Measurements from ENCODE around the gene BCAN. TPM values are rescaled to one million over a fixed set of nuclear protein-coding genes. Genes with fewer than 3 reads are reported as not detected.

The BCAN gene
- total and polyA plus RNA-seq, 2 experiments from 2014 or later: 2.3 to 5.5 TPM

DNA sequence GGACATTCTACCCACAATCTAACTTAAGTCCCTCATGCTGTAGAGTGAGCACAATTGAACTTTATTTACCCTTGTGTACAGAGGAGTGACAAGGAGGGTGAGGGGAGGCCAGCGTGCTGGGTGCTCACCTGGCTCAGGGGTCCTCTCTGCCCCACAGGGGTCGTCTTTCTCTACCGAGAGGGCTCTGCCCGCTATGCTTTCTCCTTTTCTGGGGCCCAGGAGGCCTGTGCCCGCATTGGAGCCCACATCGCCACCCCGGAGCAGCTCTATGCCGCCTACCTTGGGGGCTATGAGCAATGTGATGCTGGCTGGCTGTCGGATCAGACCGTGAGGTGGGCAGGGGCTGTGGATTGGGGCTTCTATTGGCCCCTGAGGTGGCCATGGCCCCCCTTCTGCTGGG, 5.4 kb downstream of the BCAN start:
- Histone ChIP-seq H3K4me1 (ENCODE audit: insufficient read depth) (peaks cover 6% of the 10 kb centered on the region; the same call in 1 of the 2 replicates), H3K27ac (ENCODE audit: low read depth) (no peak overlapping the region), H2AFZ (no peak overlapping the region), H3F3A (replicated peaks; ENCODE audit: low read depth) (peaks cover 10% of the 10 kb centered on the region; the same call in 1 of the 2 replicates), H3K4me3 (no peak overlapping the region), H4K20me1 (replicated peaks; ENCODE audit: insufficient read depth) (peaks cover 3% of the 10 kb centered on the region; the same call in 1 of the 2 replicates), H3K4me2 (peak overlapping the region; percentile 75; the same call in 1 of the 2 replicates), H3K36me3 (ENCODE audit: insufficient read depth) (no peaks in the 10 kb centered on the region), H3K79me2 (replicated peaks; ENCODE audit: insufficient read depth) (no peaks in the 10 kb centered on the region), H3K9me2 (ENCODE audit: insufficient read depth) (no peaks in the 10 kb centered on the region), H3K27me3 (ENCODE audit: insufficient read depth) (peaks cover 95% of the 10 kb centered on the region)
- no peaks in the 10 kb centered on the region; the same call in 2 of the 3 replicates for H3K9me3 Mint-ChIP-seq
- H3K36me3 Mint-ChIP-seq (ENCODE audit: low read depth): no peaks in the 10 kb centered on the region; the same call in 2 of the 3 replicates
- peaks cover 40% of the 10 kb centered on the region for H3K27me3 Mint-ChIP-seq (ENCODE audit: insufficient read depth, low read depth, poor library complexity)
- no peak for DNase-seq (ENCODE audit: low spot score)
- H3K4me1 Mint-ChIP-seq: peaks cover 22% of the 10 kb centered on the region
- ATAC-seq: no peak
- no peak overlapping the region for H3K4me3 Mint-ChIP-seq
- no peak overlapping the region for H3K27ac Mint-ChIP-seq
- TF ChIP-seq STAT1 (IDR thresholded peaks at IDR 0.05; ENCODE audit: unreplicated experiment): no peak
- TF ChIP-seq, protein P1, sequence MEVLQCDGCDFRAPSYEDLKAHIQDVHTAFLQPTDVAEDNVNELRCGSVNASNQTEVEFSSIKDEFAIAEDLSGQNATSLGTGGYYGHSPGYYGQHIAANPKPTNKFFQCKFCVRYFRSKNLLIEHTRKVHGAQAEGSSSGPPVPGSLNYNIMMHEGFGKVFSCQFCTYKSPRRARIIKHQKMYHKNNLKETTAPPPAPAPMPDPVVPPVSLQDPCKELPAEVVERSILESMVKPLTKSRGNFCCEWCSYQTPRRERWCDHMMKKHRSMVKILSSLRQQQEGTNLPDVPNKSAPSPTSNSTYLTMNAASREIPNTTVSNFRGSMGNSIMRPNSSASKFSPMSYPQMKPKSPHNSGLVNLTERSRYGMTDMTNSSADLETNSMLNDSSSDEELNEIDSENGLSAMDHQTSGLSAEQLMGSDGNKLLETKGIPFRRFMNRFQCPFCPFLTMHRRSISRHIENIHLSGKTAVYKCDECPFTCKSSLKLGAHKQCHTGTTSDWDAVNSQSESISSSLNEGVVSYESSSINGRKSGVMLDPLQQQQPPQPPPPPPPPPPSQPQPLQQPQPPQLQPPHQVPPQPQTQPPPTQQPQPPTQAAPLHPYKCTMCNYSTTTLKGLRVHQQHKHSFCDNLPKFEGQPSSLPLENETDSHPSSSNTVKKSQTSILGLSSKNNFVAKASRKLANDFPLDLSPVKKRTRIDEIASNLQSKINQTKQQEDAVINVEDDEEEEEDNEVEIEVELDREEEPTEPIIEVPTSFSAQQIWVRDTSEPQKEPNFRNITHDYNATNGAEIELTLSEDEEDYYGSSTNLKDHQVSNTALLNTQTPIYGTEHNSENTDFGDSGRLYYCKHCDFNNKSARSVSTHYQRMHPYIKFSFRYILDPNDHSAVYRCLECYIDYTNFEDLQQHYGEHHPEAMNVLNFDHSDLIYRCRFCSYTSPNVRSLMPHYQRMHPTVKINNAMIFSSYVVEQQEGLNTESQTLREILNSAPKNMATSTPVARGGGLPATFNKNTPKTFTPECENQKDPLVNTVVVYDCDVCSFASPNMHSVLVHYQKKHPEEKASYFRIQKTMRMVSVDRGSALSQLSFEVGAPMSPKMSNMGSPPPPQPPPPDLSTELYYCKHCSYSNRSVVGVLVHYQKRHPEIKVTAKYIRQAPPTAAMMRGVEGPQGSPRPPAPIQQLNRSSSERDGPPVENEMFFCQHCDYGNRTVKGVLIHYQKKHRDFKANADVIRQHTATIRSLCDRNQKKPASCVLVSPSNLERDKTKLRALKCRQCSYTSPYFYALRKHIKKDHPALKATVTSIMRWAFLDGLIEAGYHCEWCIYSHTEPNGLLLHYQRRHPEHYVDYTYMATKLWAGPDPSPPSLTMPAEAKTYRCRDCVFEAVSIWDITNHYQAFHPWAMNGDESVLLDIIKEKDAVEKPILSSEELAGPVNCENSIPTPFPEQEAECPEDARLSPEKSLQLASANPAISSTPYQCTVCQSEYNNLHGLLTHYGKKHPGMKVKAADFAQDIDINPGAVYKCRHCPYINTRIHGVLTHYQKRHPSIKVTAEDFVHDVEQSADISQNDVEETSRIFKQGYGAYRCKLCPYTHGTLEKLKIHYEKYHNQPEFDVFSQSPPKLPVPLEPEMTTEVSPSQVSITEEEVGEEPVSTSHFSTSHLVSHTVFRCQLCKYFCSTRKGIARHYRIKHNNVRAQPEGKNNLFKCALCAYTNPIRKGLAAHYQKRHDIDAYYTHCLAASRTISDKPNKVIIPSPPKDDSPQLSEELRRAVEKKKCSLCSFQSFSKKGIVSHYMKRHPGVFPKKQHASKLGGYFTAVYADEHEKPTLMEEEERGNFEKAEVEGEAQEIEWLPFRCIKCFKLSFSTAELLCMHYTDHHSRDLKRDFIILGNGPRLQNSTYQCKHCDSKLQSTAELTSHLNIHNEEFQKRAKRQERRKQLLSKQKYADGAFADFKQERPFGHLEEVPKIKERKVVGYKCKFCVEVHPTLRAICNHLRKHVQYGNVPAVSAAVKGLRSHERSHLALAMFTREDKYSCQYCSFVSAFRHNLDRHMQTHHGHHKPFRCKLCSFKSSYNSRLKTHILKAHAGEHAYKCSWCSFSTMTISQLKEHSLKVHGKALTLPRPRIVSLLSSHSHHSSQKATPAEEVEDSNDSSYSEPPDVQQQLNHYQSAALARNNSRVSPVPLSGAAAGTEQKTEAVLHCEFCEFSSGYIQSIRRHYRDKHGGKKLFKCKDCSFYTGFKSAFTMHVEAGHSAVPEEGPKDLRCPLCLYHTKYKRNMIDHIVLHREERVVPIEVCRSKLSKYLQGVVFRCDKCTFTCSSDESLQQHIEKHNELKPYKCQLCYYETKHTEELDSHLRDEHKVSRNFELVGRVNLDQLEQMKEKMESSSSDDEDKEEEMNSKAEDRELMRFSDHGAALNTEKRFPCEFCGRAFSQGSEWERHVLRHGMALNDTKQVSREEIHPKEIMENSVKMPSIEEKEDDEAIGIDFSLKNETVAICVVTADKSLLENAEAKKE (CRISPR knock-in tag; IDR thresholded peaks at IDR 0.05): no peak
- no peak for TF ChIP-seq NANOG (IDR thresholded peaks at IDR 0.05; ENCODE audit: borderline replicate concordance)
- TF ChIP-seq ZNF331 (CRISPR knock-in tag; IDR thresholded peaks at IDR 0.05; ENCODE audit: low read depth): no peak
- TF ChIP-seq, protein P2, sequence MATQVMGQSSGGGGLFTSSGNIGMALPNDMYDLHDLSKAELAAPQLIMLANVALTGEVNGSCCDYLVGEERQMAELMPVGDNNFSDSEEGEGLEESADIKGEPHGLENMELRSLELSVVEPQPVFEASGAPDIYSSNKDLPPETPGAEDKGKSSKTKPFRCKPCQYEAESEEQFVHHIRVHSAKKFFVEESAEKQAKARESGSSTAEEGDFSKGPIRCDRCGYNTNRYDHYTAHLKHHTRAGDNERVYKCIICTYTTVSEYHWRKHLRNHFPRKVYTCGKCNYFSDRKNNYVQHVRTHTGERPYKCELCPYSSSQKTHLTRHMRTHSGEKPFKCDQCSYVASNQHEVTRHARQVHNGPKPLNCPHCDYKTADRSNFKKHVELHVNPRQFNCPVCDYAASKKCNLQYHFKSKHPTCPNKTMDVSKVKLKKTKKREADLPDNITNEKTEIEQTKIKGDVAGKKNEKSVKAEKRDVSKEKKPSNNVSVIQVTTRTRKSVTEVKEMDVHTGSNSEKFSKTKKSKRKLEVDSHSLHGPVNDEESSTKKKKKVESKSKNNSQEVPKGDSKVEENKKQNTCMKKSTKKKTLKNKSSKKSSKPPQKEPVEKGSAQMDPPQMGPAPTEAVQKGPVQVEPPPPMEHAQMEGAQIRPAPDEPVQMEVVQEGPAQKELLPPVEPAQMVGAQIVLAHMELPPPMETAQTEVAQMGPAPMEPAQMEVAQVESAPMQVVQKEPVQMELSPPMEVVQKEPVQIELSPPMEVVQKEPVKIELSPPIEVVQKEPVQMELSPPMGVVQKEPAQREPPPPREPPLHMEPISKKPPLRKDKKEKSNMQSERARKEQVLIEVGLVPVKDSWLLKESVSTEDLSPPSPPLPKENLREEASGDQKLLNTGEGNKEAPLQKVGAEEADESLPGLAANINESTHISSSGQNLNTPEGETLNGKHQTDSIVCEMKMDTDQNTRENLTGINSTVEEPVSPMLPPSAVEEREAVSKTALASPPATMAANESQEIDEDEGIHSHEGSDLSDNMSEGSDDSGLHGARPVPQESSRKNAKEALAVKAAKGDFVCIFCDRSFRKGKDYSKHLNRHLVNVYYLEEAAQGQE (IDR thresholded peaks at IDR 0.05; ENCODE audit: unreplicated experiment): no peak
- no peak for TF ChIP-seq CREB1 (CRISPR knock-in tag; IDR thresholded peaks at IDR 0.05; ENCODE audit: low read depth)
- no peak for TF ChIP-seq POLR2AphosphoS5 (IDR thresholded peaks at IDR 0.05; ENCODE audit: low read depth)
- no peak for TF ChIP-seq EZH2 (IDR thresholded peaks at IDR 0.05; ENCODE audit: low read depth, unreplicated experiment)
- TF ChIP-seq JUNB (IDR thresholded peaks at IDR 0.05; ENCODE audit: unreplicated experiment): no peak
- no peak for TF ChIP-seq CTCF (conservative IDR thresholded peaks at IDR 0.05; ENCODE audit: low read depth in 2 of 2)
- TF ChIP-seq, protein P3, sequence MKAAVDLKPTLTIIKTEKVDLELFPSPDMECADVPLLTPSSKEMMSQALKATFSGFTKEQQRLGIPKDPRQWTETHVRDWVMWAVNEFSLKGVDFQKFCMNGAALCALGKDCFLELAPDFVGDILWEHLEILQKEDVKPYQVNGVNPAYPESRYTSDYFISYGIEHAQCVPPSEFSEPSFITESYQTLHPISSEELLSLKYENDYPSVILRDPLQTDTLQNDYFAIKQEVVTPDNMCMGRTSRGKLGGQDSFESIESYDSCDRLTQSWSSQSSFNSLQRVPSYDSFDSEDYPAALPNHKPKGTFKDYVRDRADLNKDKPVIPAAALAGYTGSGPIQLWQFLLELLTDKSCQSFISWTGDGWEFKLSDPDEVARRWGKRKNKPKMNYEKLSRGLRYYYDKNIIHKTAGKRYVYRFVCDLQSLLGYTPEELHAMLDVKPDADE (IDR thresholded peaks at IDR 0.05): no peak
- no peak for TF ChIP-seq ZNF114 (CRISPR knock-in tag; IDR thresholded peaks at IDR 0.05)
- TF ChIP-seq EZH2phosphoT487 (IDR thresholded peaks at IDR 0.05; ENCODE audit: unreplicated experiment): no peak

All from GM23338 (cell line).